Caco-2 (cell line): ENCODE data around the gene PDS5B. TPM values are rescaled to one million over a fixed set of nuclear protein-coding genes. Genes with fewer than 3 reads are reported as not detected.

Experiments
- BruUV-seq: library from RNA; stranded (reverse); fragments of 400-500 nt; replicated peaks from 2 replicates; lab custom pipeline; 2021; lab: Mats Ljungman, UMichigan
- CTCF ChIA-PET: fragments of 300-600 bp; sonication (Branson Sonifier 250); formaldehyde crosslinking; loops from one replicate; lab custom pipeline; 2022; ENCODE audit warnings: antibody characterized with exemption; lab: Charles Lee
- POLR2A ChIA-PET: fragments of 300-600 bp; sonication (Branson Sonifier 250); formaldehyde crosslinking; loops from one replicate; lab custom pipeline; 2022; ENCODE audit warnings: antibody characterized with exemption; lab: Charles Lee
- DNase-seq, 2 experiments: peaks; one replicate each; pipeline versions ENCODE4 v3.0.0 to v3.0.0-alpha.2; 2020 to 2022
- H3K27me3 ChIP-seq: replicated peaks from 2 replicates; pipeline ENCODE4 v1.6.0; 2011; ENCODE audit warnings: low read length; ENCODE audit not compliant: control insufficient read depth, insufficient read depth
- H3K36me3 ChIP-seq: 2 replicates; pipeline ENCODE4 v1.5.1; 2011; ENCODE audit warnings: low read length; ENCODE audit not compliant: control insufficient read depth, insufficient read depth
- H3K4me1 ChIP-seq: fragments of 250-450 bp; sonication (Bioruptor Pico); 2 replicates; pipeline ENCODE4 v1.5.1; 2020; ENCODE audit warnings: mild to moderate bottlenecking
- H3K4me3 ChIP-seq: 2 replicates; pipeline ENCODE4 v1.5.1; 2011; ENCODE audit warnings: low read depth, mild to moderate bottlenecking, control low read depth, low read length
- H3K9me3 ChIP-seq: fragments of 250-450 bp; sonication (Bioruptor Pico); 2 replicates; pipeline ENCODE4 v1.5.1; 2020; ENCODE audit warnings: mild to moderate bottlenecking, moderate library complexity
- H3K27ac Mint-ChIP-seq: one replicate; pipeline ENCODE4 v1.8.0; 2022; ENCODE audit warnings: mixed read lengths; ENCODE audit not compliant: unreplicated experiment
- H3K27me3 Mint-ChIP-seq: one replicate; pipeline ENCODE4 v1.8.0; 2022; ENCODE audit warnings: mixed read lengths; ENCODE audit not compliant: insufficient read depth, unreplicated experiment
- H3K36me3 Mint-ChIP-seq: one replicate; pipeline ENCODE4 v1.8.0; 2022; ENCODE audit warnings: mild to moderate bottlenecking, mixed read lengths; ENCODE audit not compliant: insufficient read depth, unreplicated experiment
- H3K4me1 Mint-ChIP-seq: one replicate; pipeline ENCODE4 v1.8.0; 2022; ENCODE audit warnings: low read depth, mixed read lengths; ENCODE audit not compliant: unreplicated experiment
- H3K4me3 Mint-ChIP-seq: one replicate; pipeline ENCODE4 v1.8.0; 2022; ENCODE audit warnings: mild to moderate bottlenecking, moderate library complexity, mixed read lengths; ENCODE audit not compliant: unreplicated experiment
- H3K9me3 Mint-ChIP-seq: one replicate; pipeline ENCODE4 v1.8.0; 2022; ENCODE audit warnings: mixed read lengths; ENCODE audit not compliant: unreplicated experiment
- intact Hi-C: fragments of 100-400 bp; cut with micrococcal nuclease; formaldehyde crosslinking; loops from one replicate; pipeline ENCODE4 v1.10.0; 2022; ENCODE audit not compliant: unreplicated experiment
- total RNA-seq: library from RNA; stranded (reverse); gene quantifications from 2 replicates; pipeline ENCODE4 v1.2.3, GENCODE V29; 2022
- TF ChIP-seq, protein P1 (sequence below), 2 experiments: fragments of 200-600 bp in 1 of 2; IDR thresholded peaks; 1 replicate in 1 of 2; 2 replicates in 1 of 2; pipeline versions ENCODE4 v1.5.1 to v1.8.0; 2011 to 2022; ENCODE audit warnings: antibody characterized with exemption in 1 of 2, control low read depth in 1 of 2, inconsistent platforms in 1 of 2, low read depth in 1 of 2, low read length in 1 of 2, mild to moderate bottlenecking in 1 of 2, moderate library complexity in 1 of 2; ENCODE audit not compliant: insufficient read depth in 1 of 2, severe bottlenecking in 1 of 2, unreplicated experiment in 1 of 2

Gene PDS5B
- total RNA-seq, 1 experiment from 2014 or later = 54.9 TPM

DNA sequence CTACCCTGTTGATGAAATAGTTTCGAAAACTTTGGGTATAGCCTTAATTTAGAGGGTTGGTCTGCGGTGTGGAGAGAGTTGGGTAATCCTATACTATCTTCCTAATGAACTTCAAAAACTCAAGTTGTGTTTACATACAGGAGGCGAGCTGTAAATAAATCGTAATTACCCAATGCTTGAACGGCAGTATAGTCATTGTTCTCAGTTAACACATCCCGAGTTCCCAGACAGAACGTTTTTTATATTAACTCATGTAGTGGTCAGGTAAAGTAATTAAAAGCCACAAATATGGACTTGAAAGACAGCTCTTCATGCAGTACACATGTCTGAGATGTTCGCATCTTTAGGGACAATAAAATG is 1.5 kb downstream of the PDS5B start:
- H3K9me3 Mint-ChIP-seq = no peaks in the 10 kb centered on the region
- TF ChIP-seq, protein P1, sequence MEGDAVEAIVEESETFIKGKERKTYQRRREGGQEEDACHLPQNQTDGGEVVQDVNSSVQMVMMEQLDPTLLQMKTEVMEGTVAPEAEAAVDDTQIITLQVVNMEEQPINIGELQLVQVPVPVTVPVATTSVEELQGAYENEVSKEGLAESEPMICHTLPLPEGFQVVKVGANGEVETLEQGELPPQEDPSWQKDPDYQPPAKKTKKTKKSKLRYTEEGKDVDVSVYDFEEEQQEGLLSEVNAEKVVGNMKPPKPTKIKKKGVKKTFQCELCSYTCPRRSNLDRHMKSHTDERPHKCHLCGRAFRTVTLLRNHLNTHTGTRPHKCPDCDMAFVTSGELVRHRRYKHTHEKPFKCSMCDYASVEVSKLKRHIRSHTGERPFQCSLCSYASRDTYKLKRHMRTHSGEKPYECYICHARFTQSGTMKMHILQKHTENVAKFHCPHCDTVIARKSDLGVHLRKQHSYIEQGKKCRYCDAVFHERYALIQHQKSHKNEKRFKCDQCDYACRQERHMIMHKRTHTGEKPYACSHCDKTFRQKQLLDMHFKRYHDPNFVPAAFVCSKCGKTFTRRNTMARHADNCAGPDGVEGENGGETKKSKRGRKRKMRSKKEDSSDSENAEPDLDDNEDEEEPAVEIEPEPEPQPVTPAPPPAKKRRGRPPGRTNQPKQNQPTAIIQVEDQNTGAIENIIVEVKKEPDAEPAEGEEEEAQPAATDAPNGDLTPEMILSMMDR (IDR thresholded peaks at IDR 0.05; ENCODE audit: insufficient read depth in 1 of 2, low read depth in 1 of 2, low read length in 1 of 2, severe bottlenecking in 1 of 2, unreplicated experiment in 1 of 2) = no peak
- Histone ChIP-seq H3K4me3 (peak overlapping the region; percentile 97), H3K9me3 (no peaks in the 10 kb centered on the region), H3K4me1 (no peaks in the 10 kb centered on the region), H3K36me3 (no peaks in the 10 kb centered on the region), H3K27me3 (no peaks in the 10 kb centered on the region)
- no peaks in the 10 kb centered on the region for H3K27me3 Mint-ChIP-seq
- H3K4me3 Mint-ChIP-seq = peak overlapping the region; percentile 89
- intact Hi-C loops = loop anchor here (1.0 to 10.0 kb wide), 4 partner anchors 63 to 955 kb away; no protein-coding TSS in a partner anchor
- CTCF ChIA-PET = interaction anchor here (0.6 to 2.4 kb wide), 8 partner anchors 46 to 697 kb away, joined by 3 to 18 read pairs (median 3); partner anchors contain the start of gene STARD13
- H3K4me1 Mint-ChIP-seq = peaks cover 20% of the 10 kb centered on the region
- H3K27ac Mint-ChIP-seq = peak overlapping the region; percentile 88
- POLR2A ChIA-PET = interaction anchor here (1.0 kb wide), 1 partner anchor 955 kb away, joined by 4 read pairs; no protein-coding TSS in a partner anchor
- no peak for DNase-seq
- H3K36me3 Mint-ChIP-seq = no peaks in the 10 kb centered on the region
- no TSS peak for BruUV-seq

DNA sequence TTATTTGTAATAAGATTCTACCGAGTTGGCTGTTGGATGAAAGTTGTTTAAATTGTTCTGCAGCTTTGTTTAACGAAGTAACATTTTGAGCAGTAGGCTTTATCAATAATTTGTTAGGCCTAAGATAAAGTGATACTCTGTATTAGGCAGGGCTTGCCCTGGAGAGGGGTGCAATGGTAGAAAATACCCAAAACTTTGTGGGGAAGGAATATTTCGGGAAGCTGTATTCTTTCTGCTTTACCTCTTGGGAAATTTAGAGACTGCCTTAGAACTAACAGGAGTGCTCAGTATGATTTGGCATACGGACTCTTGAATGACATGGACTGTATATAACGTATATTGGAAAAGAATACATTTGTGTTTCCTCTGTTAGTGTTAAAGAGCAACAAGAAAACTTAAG is 2.5 kb downstream of the PDS5B start:
- Histone ChIP-seq H3K4me1 (no peaks in the 10 kb centered on the region), H3K4me3 (peak overlapping the region; percentile 13; the same call in 1 of the 2 replicates), H3K9me3 (no peaks in the 10 kb centered on the region), H3K27me3 (no peaks in the 10 kb centered on the region), H3K36me3 (no peaks in the 10 kb centered on the region)
- Mint-ChIP-seq H3K27ac (peak overlapping the region; percentile 88), H3K9me3 (no peaks in the 10 kb centered on the region), H3K4me1 (peaks cover 22% of the 10 kb centered on the region), H3K36me3 (no peaks in the 10 kb centered on the region), H3K4me3 (peak overlapping the region; percentile 89), H3K27me3 (no peaks in the 10 kb centered on the region)
- ChIA-PET CTCF (interaction anchor here (0.8 to 2.4 kb wide), 2 partner anchors 12 to 51 kb away, joined by 3 to 18 read pairs; no protein-coding TSS in a partner anchor), POLR2A (interaction anchor here (0.7 kb wide), 1 partner anchor 274 kb away, joined by 5 read pairs; the partner anchor contains the start of gene ZAR1L)
- no peak for DNase-seq
- no TSS peak for BruUV-seq
- intact Hi-C loops = loop anchor here (10.0 kb wide), 1 partner anchor 326 kb away; no protein-coding TSS in a partner anchor
- TF ChIP-seq, protein P1 (IDR thresholded peaks at IDR 0.05; ENCODE audit: insufficient read depth in 1 of 2, low read depth in 1 of 2, low read length in 1 of 2, severe bottlenecking in 1 of 2, unreplicated experiment in 1 of 2) = no peak

DNA sequence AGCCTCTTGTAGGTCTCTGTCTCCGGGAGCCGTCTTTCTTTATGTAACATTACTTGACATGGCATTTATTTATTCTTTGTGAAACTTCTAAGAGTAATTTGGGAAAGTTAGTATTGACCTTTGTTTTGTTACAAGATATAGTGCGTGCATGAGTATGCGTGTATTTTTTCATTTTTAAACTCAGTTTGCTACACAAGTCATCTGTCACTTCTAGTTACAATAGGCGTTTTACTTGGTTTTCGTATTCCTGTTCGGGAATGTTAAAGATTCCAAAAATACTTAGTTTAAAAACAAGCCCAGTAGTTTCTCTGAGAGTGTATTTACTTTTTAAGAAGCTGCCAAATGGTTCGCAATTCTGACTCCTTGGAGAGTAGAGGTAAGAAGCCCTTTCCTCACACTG is 3.2 kb downstream of the PDS5B start:
- intact Hi-C loops = loop anchor here (10.0 kb wide), 1 partner anchor 325 kb away; no protein-coding TSS in a partner anchor
- no peaks in the 10 kb centered on the region for H3K36me3 Mint-ChIP-seq
- Histone ChIP-seq H3K4me3 (no peak overlapping the region), H3K9me3 (no peaks in the 10 kb centered on the region), H3K27me3 (no peaks in the 10 kb centered on the region), H3K4me1 (0 out of 2 replicates have a peak, but pooled peaks cover 3% of the 10 kb centered on the region), H3K36me3 (no peaks in the 10 kb centered on the region)
- TF ChIP-seq, protein P1 (IDR thresholded peaks at IDR 0.05; ENCODE audit: insufficient read depth in 1 of 2, low read depth in 1 of 2, low read length in 1 of 2, severe bottlenecking in 1 of 2, unreplicated experiment in 1 of 2) = no peak
- H3K4me3 Mint-ChIP-seq = no peak overlapping the region
- no peak overlapping the region for H3K27ac Mint-ChIP-seq
- no peaks in the 10 kb centered on the region for H3K27me3 Mint-ChIP-seq
- CTCF ChIA-PET = interaction anchor here (1.0 kb wide), 1 partner anchor 61 kb away, joined by 3 read pairs; no protein-coding TSS in a partner anchor
- peaks cover 22% of the 10 kb centered on the region for H3K4me1 Mint-ChIP-seq
- no peaks in the 10 kb centered on the region for H3K9me3 Mint-ChIP-seq
- POLR2A ChIA-PET = no interaction called here
- DNase-seq = no peak
- BruUV-seq = no TSS peak
